RWPE1 (cell line): ENCODE results near the gene GMPPB.
"Not testable (repeated sequence)": the region's sequence is repeated elsewhere in the genome, so short reads cannot be mapped to it uniquely, and the experiment has no call there.

Source experiments
- CTCF ChIA-PET: fragments of 350-600 bp; sonication (Branson Sonifier 250); formaldehyde crosslinking; extraction: SDS; loops from one replicate; lab custom pipeline; 2021; lab: Yijun Ruan, JAX
- POLR2A ChIA-PET: fragments of 400-600 bp; formaldehyde crosslinking; extraction: SDS; loops from one replicate; lab custom pipeline; 2020; ENCODE audit warnings: antibody characterized with exemption; ENCODE audit not compliant: low non-redundant PET; lab: Yijun Ruan, JAX
- DNase-seq: peaks from one replicate; pipeline ENCODE4 v3.0.0; 2012; ENCODE audit warnings: low spot score
- H3K27ac ChIP-seq: fragments of 450-650 bp; 2 replicates; pipeline ENCODE4 v1.5.1; 2017
- TF ChIP-seq, protein P1 (sequence below): fragments of 450-650 bp; conservative IDR thresholded peaks from 2 replicates; pipeline ENCODE4 v1.5.1; 2017; ENCODE audit warnings: low read depth, mild to moderate bottlenecking

GMPPB gene

GRCh38 chr3:49700014-49700413 is 23.7 kb downstream of the GMPPB start:
- peak overlapping the region; percentile 14 for H3K27ac ChIP-seq
- TF ChIP-seq, protein P1, sequence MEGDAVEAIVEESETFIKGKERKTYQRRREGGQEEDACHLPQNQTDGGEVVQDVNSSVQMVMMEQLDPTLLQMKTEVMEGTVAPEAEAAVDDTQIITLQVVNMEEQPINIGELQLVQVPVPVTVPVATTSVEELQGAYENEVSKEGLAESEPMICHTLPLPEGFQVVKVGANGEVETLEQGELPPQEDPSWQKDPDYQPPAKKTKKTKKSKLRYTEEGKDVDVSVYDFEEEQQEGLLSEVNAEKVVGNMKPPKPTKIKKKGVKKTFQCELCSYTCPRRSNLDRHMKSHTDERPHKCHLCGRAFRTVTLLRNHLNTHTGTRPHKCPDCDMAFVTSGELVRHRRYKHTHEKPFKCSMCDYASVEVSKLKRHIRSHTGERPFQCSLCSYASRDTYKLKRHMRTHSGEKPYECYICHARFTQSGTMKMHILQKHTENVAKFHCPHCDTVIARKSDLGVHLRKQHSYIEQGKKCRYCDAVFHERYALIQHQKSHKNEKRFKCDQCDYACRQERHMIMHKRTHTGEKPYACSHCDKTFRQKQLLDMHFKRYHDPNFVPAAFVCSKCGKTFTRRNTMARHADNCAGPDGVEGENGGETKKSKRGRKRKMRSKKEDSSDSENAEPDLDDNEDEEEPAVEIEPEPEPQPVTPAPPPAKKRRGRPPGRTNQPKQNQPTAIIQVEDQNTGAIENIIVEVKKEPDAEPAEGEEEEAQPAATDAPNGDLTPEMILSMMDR: no peak
- no peak for DNase-seq
- CTCF ChIA-PET: interaction anchor here (1.2 kb wide), 1 partner anchor 12 kb away, joined by 4 read pairs; no protein-coding TSS in a partner anchor
- POLR2A ChIA-PET: no interaction called here

DNA sequence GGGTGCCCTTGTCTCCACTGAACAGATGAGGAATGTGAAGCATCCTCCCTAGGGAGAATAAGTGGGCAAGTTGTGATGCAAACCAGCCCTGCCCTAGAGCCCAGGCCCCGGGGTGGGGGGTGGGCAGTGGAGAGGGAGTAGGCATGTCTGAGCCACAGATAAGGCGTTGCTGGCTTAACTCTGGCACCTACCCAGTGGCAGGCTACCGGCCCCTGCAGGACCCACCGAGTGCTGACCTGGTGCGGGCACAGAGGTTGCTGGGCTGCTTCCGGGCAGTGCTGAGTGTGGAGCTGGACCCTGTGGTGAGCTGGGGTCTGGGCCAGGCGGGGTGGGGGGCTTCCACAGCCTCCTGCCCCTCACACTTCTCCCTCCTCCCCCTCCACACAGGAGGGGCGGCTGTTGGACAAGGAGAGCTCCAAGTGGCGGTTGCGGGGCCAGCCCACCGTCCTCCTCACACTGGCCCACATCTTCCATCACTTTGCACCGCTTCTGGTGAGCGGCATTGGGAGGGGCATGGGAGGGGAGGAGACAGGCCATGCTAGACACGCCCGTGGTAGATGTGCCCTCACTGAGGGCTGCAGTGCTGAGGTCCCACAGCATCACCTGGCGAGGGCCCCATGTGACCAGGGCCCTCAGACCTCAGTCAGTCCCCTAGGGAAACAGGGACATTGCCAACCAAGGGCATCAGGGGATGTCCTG is 24.3 kb downstream of the GMPPB start:
- peak overlapping the region; percentile 23 for H3K27ac ChIP-seq
- TF ChIP-seq, protein P1: no peak
- no peak for DNase-seq
- CTCF ChIA-PET: no interaction called here
- POLR2A ChIA-PET: no interaction called here

DNA sequence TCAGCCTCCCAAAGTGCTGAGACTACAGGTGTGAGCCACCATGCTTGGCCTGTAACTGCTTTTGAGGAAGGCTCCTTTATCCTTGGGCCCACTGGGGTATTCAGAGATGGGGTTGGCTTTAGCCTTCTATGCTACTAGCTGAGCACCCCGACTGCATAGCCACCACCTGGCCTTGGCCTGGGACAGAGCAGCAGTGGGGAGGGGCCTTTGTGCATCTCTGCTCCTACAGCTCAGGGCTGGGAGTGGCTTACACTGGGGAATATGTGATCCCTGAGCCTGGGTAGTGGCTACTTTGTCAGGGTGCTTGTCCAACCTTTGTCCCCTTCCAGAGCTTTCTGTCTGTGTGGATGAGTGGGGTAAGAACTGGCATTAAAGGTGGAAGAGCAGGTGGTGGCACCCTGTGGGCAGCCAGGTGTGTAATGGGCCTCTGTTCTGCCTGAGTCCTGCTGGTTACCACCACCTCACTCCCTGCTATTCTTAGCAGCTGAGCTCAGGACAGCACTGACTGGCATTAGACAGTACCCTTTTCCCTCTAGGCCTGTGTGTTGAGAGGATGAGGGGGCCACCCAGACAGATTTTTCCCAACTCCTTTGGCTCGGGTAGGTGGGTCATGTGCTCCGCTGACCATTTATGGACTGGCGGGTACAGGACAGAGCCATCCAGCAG is 28.3 kb downstream of the GMPPB start:
- POLR2A ChIA-PET, H3K27ac ChIP-seq, DNase-seq, CTCF ChIA-PET: not testable (repeated sequence)

DNA sequence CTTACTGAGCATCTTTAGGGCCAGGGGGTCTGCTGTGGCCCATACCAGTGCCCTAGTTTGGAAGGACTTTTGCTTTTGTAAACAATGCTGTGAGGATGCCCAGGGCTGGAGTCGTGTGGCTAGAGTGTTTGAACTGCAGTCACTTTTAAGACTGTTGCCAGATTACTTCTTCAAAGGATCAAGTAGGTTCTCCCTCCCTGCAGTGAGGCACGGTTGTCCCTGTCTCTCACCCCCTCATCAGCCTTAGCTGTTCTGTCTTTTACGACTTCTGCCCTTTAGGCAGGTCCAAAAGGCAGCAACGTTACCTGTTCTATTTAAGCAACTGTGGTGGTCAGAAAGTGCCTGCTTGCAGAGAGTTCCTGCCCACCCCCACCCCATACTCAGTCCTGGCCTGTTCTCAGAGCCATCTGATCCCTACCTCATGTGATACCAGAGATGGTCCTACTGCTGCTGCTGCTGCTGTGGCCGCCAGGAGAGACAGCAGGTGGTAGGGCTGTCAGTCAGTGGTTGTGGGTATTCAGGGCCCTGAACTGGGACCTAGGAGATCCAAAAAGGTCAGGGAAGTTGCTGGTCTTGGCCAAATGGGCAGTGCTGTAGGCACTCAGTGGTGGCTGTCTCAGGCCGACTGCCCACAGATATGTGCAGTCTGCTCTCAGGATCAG is 29.2 kb downstream of the GMPPB start:
- H3K27ac ChIP-seq, DNase-seq, POLR2A ChIA-PET: not testable (repeated sequence)
- CTCF ChIA-PET: interaction anchor here (0.6 kb wide), 1 partner anchor 320 kb away, joined by 3 read pairs; no protein-coding TSS in a partner anchor

- POLR2A ChIA-PET, CTCF ChIA-PET, DNase-seq: not testable (repeated sequence)
- H3K27ac ChIP-seq: peak overlapping the region; percentile 8; the same call in 1 of the 2 replicates
Observed at GRCh38 chr3:49691481-49691880, 32.3 kb downstream of the GMPPB start.

- peak overlapping the region; percentile 8; the same call in 1 of the 2 replicates for H3K27ac ChIP-seq
- CTCF ChIA-PET, POLR2A ChIA-PET, DNase-seq: not testable (repeated sequence)
Observed at GRCh38 chr3:49690856-49691255, 32.9 kb downstream of the GMPPB start.

DNA sequence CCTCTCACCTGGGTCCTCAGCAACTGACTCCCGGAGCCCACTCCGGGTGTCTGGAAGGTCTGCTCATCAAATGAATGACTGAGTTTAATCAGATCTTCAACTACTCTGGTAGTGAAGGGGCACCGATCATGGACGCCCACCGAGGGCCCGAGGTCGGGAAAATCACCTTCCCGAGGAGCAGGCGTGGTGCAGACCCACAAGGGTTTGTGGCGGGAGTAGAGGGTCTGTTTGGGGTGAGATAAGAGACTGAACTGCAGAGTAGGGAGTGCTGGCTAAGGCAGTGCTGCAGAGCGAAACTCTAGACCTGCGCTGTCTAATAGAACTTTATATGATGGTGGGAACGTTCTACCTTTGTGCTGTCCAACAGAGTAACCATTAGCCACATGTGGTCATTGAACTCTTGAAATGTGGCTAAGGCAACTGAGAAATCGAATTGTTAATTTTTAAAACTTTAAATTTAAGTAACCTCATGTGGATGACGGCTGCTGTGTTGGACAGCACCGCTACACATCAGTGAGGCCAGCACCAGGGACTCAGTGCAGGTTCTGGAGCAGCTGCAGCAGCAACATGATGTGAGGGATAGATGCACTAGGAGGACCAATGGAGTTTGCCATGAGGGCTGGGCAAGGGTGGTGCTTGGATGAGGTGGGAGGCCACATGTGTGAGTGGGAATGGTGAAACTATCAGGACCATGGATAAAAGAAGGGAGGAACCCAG is 33.7 kb downstream of the GMPPB start:
- H3K27ac ChIP-seq: peak overlapping the region; percentile 69
- CTCF ChIA-PET, POLR2A ChIA-PET, DNase-seq: not testable (repeated sequence)

- ChIA-PET CTCF (interaction anchor here (0.6 kb wide), 1 partner anchor 1490 kb away, joined by 4 read pairs; no protein-coding TSS in a partner anchor), POLR2A (no interaction called here)
- peak within 1 kb of the TSS; percentile 69 for H3K27ac ChIP-seq
- TF ChIP-seq, protein P1: no peak
- DNase-seq: peak; percentile 69
Observed at GRCh38 chr3:49689046-49689907, 34.5 kb downstream of the GMPPB start, which contains the start of the genes MST1 and RNF123. MST1 (minus strand) TSS chr3:49689474; CDS start chr3:49688691, 783 bp downstream. RNF123 (plus strand) TSS chr3:49689557; CDS start chr3:49691166, 1,609 bp downstream.

DNA sequence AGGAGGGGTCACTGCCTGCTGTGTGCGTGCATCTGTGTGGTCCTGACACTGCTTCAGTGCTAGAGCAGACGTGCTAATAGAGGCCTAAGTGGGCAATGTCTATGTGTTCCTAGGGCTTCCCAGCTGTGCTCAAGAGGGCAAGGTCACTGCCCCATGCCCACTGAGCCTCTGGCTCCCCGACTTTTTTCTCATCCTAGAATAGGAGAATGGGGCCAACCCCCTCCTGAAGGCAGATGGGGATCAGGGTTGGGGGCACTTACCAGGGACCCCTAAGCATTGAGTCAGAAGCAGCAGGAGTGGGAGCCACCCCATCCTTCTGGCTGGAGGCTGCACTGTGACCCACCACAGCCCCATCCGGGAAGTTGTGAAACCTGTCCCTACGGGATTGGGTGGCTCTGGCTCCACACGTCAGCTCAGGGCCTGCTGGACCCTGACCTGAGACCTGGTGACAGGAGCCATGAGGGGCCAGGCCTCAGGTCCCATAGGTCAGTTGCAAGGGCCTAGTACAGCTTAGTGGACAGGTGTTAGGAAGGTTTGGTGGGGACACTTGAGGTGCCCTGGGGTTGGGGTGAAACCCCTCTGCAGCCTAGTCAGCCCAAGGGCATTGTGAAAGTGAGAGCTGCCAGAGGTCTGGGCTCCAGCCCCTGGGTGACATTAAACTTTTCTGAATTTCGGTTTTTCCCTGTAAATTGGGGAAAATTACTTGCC is 35.3 kb downstream of the GMPPB start:
- H3K27ac ChIP-seq: peak overlapping the region; percentile 69
- CTCF ChIA-PET: interaction anchor here (0.6 to 0.8 kb wide), 2 partner anchors 12 to 1489 kb away, joined by 4 read pairs; no protein-coding TSS in a partner anchor
- DNase-seq, POLR2A ChIA-PET: not testable (repeated sequence)

- H3K27ac ChIP-seq, DNase-seq, CTCF ChIA-PET, POLR2A ChIA-PET: not testable (repeated sequence)
Observed at GRCh38 chr3:49687424-49687795, 36.3 kb downstream of the GMPPB start.
